K562 (cell line): ENCODE results near the gene ZNF215. TPM values are rescaled to one million over a fixed set of nuclear protein-coding genes. Genes with fewer than 3 reads are reported as not detected.

Source experiments
- BCLAF1 ChIP-seq, 2 experiments: fragments of 450-650 bp in 1 of 2; IDR thresholded peaks; 2 replicates each; pipeline ENCODE4 v1.6.1; 2011 to 2017; ENCODE audit warnings: low read depth in 2 of 2, antibody characterized with exemption in 1 of 2, borderline replicate concordance in 1 of 2, low read length in 1 of 2, mild to moderate bottlenecking in 1 of 2, mixed read lengths in 1 of 2; ENCODE audit not compliant: control insufficient read depth in 1 of 2
- BRD9 ChIP-seq: fragments of 450-650 bp; IDR thresholded peaks from 2 replicates; pipeline ENCODE4 v1.6.1; 2018; ENCODE audit warnings: low read depth; ENCODE audit not compliant: partially characterized antibody
- CSDE1 ChIP-seq, 2 experiments: fragments of 450-650 bp; IDR thresholded peaks; 2 replicates each; pipeline ENCODE4 v1.6.1; 2016; ENCODE audit warnings: mild to moderate bottlenecking in 1 of 2
- DDX20 ChIP-seq: fragments of 450-650 bp; IDR thresholded peaks from 2 replicates; pipeline ENCODE4 v1.6.1; 2016; ENCODE audit warnings: missing genetic modification characterization, low read depth, mild to moderate bottlenecking, missing compliant biosample characterization, moderate library complexity
- E2F8 ChIP-seq: fragments of 450-650 bp; IDR thresholded peaks from 2 replicates; pipeline ENCODE4 v1.7.1; 2018; ENCODE audit warnings: mild to moderate bottlenecking, low read depth; ENCODE audit not compliant: partially characterized antibody
- KHSRP ChIP-seq: fragments of 450-650 bp; IDR thresholded peaks from 2 replicates; pipeline ENCODE4 v1.6.1; 2017
- L3MBTL2 ChIP-seq: fragments of 450-650 bp; IDR thresholded peaks from 2 replicates; pipeline ENCODE4 v1.6.1; 2016; ENCODE audit warnings: mild to moderate bottlenecking, moderate library complexity
- MECOM ChIP-seq: fragments of 250-450 bp; sonication (Bioruptor Pico); IDR thresholded peaks from 2 replicates; pipeline ENCODE4 v1.8.0; 2022; ENCODE audit warnings: inconsistent platforms
- MTA2 ChIP-seq: fragments of 450-650 bp; IDR thresholded peaks from 2 replicates; pipeline ENCODE4 v1.6.1; 2016; ENCODE audit warnings: low read depth
- NCOA1 ChIP-seq: fragments of 450-650 bp; IDR thresholded peaks from 2 replicates; pipeline ENCODE4 v1.6.1; 2016; ENCODE audit warnings: low read depth
- NFXL1 ChIP-seq: fragments of 450-650 bp; formaldehyde crosslinking; IDR thresholded peaks from 2 replicates; pipeline ENCODE4 v1.4.0; 2021; ENCODE audit warnings: mild to moderate bottlenecking
- NR4A1 ChIP-seq, 2 experiments: fragments of 250-450 bp in 1 of 2; fragments of 450-650 bp in 1 of 2; sonication (Bioruptor Pico) in 1 of 2; IDR thresholded peaks; 2 replicates each; pipeline versions ENCODE4 v1.4.0 to v1.6.1; 2016 to 2020; ENCODE audit warnings: mild to moderate bottlenecking in 2 of 2, missing compliant biosample characterization in 1 of 2, missing genetic modification characterization in 1 of 2, moderate library complexity in 1 of 2
- POLR2AphosphoS5 ChIP-seq: IDR thresholded peaks from 2 replicates; pipeline ENCODE4 v1.6.1; 2011; ENCODE audit warnings: mild to moderate bottlenecking, low read depth, low read length, moderate library complexity; ENCODE audit not compliant: control insufficient read depth, insufficient read depth
- RBM14 ChIP-seq: fragments of 200-400 bp; formaldehyde crosslinking; IDR thresholded peaks from 2 replicates; pipeline ENCODE4 v1.6.1; 2018; ENCODE audit warnings: low read depth, mild to moderate bottlenecking, low read length, moderate library complexity, borderline replicate concordance; ENCODE audit not compliant: insufficient read depth
- RBM39 ChIP-seq: fragments of 200-400 bp; formaldehyde crosslinking; optimal IDR thresholded peaks from 2 replicates; pipeline ENCODE3; 2018; ENCODE audit warnings: low read depth, low read length
- SMAD2 ChIP-seq: fragments of 150-350 bp; IDR thresholded peaks from 2 replicates; pipeline ENCODE4 v1.6.1; 2014; ENCODE audit warnings: low read depth, mild to moderate bottlenecking, low read length
- SMAD4 ChIP-seq: fragments of 250-450 bp; sonication (Bioruptor Pico); conservative IDR thresholded peaks from 2 replicates; pipeline ENCODE4 v1.8.0; 2021; ENCODE audit warnings: inconsistent platforms, mild to moderate bottlenecking, moderate library complexity
- STAT5A ChIP-seq: IDR thresholded peaks from 2 replicates; pipeline ENCODE4 v1.6.1; 2012; ENCODE audit warnings: low read length, inconsistent platforms, borderline replicate concordance
- TRIM24 ChIP-seq, 2 experiments: fragments of 450-650 bp; IDR thresholded peaks; 2 replicates each; pipeline ENCODE4 v1.6.1; 2016
- ZEB2 ChIP-seq: fragments of 450-650 bp; IDR thresholded peaks from 2 replicates; pipeline ENCODE4 v1.6.1; 2016
- ZNF324 ChIP-seq: fragments of 250-450 bp; sonication (Bioruptor Pico); IDR thresholded peaks from 2 replicates; pipeline ENCODE4 v1.4.0; 2020; ENCODE audit warnings: mild to moderate bottlenecking
- ZNF408 ChIP-seq: fragments of 250-450 bp; sonication (Bioruptor Pico); IDR thresholded peaks from 2 replicates; pipeline ENCODE4 v1.4.0; 2020; ENCODE audit warnings: low read depth, mild to moderate bottlenecking, moderate library complexity
- ZNF583 ChIP-seq: fragments of 250-450 bp; sonication (Bioruptor Pico); IDR thresholded peaks from 2 replicates; pipeline ENCODE4 v1.4.0; 2020
- ZNF77 ChIP-seq: fragments of 250-450 bp; sonication (Bioruptor Pico); IDR thresholded peaks from 2 replicates; pipeline ENCODE4 v1.5.0; 2020
- ZNF778 ChIP-seq: fragments of 450-650 bp; formaldehyde crosslinking; IDR thresholded peaks from 2 replicates; pipeline ENCODE4 v1.4.0; 2020; ENCODE audit warnings: mild to moderate bottlenecking, moderate library complexity
- polyA plus RNA-seq, 8 experiments: library from polyadenylated mRNA; depleted of rRNA in 4 of 8; stranded (reverse) in 5 of 8; unstranded in 3 of 8; fragments of >200 nt; fragmentation: Nextera tagmentation in 2 of 8; fragmentation: Illumina TruSeq in 1 of 8; extraction: Ambion mirVana in 2 of 8; extraction: Trizol in 1 of 8; gene quantifications; 2 replicates each; pipeline versions ENCODE4 v1.2.1 to v1.2.3, GENCODE V29; 2011 to 2014; ENCODE audit warnings: inconsistent platforms in 1 of 8, missing spikeins in 1 of 8
- total RNA-seq, 7 experiments: library from RNA; depleted of rRNA in 6 of 7; stranded (reverse); fragments of >200 nt in 6 of 7; fragmentation: Illumina TruSeq in 2 of 7; extraction: Trizol in 2 of 7; gene quantifications; 2 replicates each; pipeline versions ENCODE4 v1.2.1 to v1.2.3, GENCODE V29; 2011 to 2021; ENCODE audit warnings: low replicate concordance in 1 of 7

Gene ZNF215
- total and polyA plus RNA-seq, 9 of the 15 experiments (the other 6 are each of a cell fraction or from before 2014, with no cell fraction given): 11.2 to 19.1 (median 14.2) TPM

- no peak for TF ChIP-seq BCLAF1 (IDR thresholded peaks at IDR 0.05; ENCODE audit: borderline replicate concordance in 1 of 2, control insufficient read depth in 1 of 2, low read depth in 2 of 2, low read length in 1 of 2)
- no peak for TF ChIP-seq RBM14
- no peak for TF ChIP-seq DDX20 (tag)
- no peak for TF ChIP-seq CSDE1 (IDR thresholded peaks at IDR 0.05)
- peak; percentile 31 for TF ChIP-seq POLR2AphosphoS5
- no peak; the same call in 1 of the 2 replicates for TF ChIP-seq ZEB2
- TF ChIP-seq TRIM24 (IDR thresholded peaks at IDR 0.05): peak in 1 of 2 experiments; percentile 41; a peak in 1 of 4 replicates
- TF ChIP-seq BRD9: no peak
- TF ChIP-seq KHSRP: no peak
- peak; percentile 80; the same call in 1 of the 2 replicates for TF ChIP-seq NCOA1
- TF ChIP-seq MECOM (CRISPR knock-in tag): no peak
- TF ChIP-seq NFXL1 (CRISPR knock-in tag): no peak
- no peak for TF ChIP-seq ZNF324 (CRISPR knock-in tag)
- no peak for TF ChIP-seq ZNF408 (CRISPR knock-in tag)
- peak; percentile 75 for TF ChIP-seq L3MBTL2
- no peak for TF ChIP-seq E2F8
- TF ChIP-seq NR4A1 (CRISPR knock-in tag; IDR thresholded peaks at IDR 0.05): no peak
- TF ChIP-seq NR4A1 (tag; IDR thresholded peaks at IDR 0.05): no peak
- no peak for TF ChIP-seq STAT5A
- TF ChIP-seq ZNF583 (CRISPR knock-in tag): no peak
- no peak for TF ChIP-seq RBM39
- no peak for TF ChIP-seq ZNF778 (CRISPR knock-in tag)
- no peak for TF ChIP-seq ZNF77 (CRISPR knock-in tag)
- no peak for TF ChIP-seq MTA2
- peak; percentile 19; the same call in 1 of the 2 replicates for TF ChIP-seq SMAD4 (CRISPR knock-in tag)
- TF ChIP-seq SMAD2: no peak
These were observed at the start of gene ZNF215 (continued) for GRCh38 chr11:6926208-6927029.
